K562 (cell line): Measurements from ENCODE around the gene CLCN4.

Experiments used
- CTCF ChIP-seq, 3 experiments: IDR thresholded peaks in 2 of 3; conservative IDR thresholded peaks in 1 of 3; 2 replicates each; pipeline ENCODE4 v1.5.1; 2011 to 2012; ENCODE audit warnings: low read length in 3 of 3, mild to moderate bottlenecking in 3 of 3, control low read depth in 2 of 3, improper control_type of control experiment in 1 of 3, inconsistent platforms in 1 of 3, low read depth in 1 of 3, mixed read lengths in 1 of 3, moderate library complexity in 1 of 3; ENCODE audit not compliant: insufficient read depth in 2 of 3
- MAFK ChIP-seq: IDR thresholded peaks from 2 replicates; pipeline ENCODE4 v1.6.1; 2011; ENCODE audit warnings: low read length, improper control_type of control experiment
- MXI1 ChIP-seq: IDR thresholded peaks from 2 replicates; pipeline ENCODE4 v1.6.1; 2011; ENCODE audit warnings: low read depth, mild to moderate bottlenecking, improper control_type of control experiment, low read length
- OTX1 ChIP-seq: fragments of 450-650 bp; formaldehyde crosslinking; IDR thresholded peaks from 2 replicates; pipeline ENCODE4 v1.4.0; 2022; ENCODE audit warnings: mild to moderate bottlenecking
- POLR2AphosphoS2 ChIP-seq: IDR thresholded peaks from 2 replicates; pipeline ENCODE4 v1.6.1; 2012; ENCODE audit warnings: low read length, improper control_type of control experiment
- ZSCAN29 ChIP-seq: fragments of 450-650 bp; IDR thresholded peaks from 2 replicates; pipeline ENCODE4 v1.6.1; 2017

GRCh38 chrX:10134921-10135320 is 21.9 kb upstream of the CLCN4 start:
- TF ChIP-seq MXI1, result no peak
- no peak for TF ChIP-seq POLR2AphosphoS2
- no peak for TF ChIP-seq OTX1 (CRISPR knock-in tag)
- no peak for TF ChIP-seq CTCF (IDR thresholded peaks at IDR 0.05 in 2 of 3, conservative IDR thresholded peaks at IDR 0.05 in 1 of 3; ENCODE audit: insufficient read depth in 2 of 3, low read depth in 1 of 3, low read length in 3 of 3)
- no peak for TF ChIP-seq MAFK
- no peak for TF ChIP-seq ZSCAN29
